ENCODE measurements around the gene ELF4.

ELF4 gene

DNA sequence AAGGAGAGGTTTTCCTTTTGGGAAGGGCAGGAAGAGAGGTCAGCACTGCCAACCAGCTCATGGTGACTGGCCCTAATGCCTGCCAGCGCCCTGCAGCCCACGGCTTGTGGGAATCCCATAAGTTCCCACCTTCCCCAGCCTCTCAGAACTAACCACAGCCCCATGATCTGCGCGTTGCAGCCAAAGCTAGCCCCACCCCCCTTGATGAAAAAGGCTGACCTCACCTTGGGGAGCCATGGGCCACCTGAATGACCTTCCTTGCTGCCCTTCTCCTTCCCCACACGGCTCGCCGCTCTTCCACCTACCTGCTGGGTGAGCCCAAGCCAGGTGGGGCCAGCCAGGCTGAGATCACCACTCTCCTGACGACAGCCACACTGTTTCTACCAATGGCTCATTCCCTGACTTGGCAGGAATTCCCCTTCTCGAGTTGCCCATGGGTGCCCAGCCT is 3.9 kb upstream of the ELF4 start:
- ATAC-seq (ENCODE audit: low read depth) (peak; percentile 40), DNase-seq (ENCODE audit: low spot score) (no peak)
- H3K4me1 ChIP-seq (ENCODE audit: insufficient read depth, poor library complexity, severe bottlenecking) = peaks cover 27% of the 10 kb centered on the region

DNA sequence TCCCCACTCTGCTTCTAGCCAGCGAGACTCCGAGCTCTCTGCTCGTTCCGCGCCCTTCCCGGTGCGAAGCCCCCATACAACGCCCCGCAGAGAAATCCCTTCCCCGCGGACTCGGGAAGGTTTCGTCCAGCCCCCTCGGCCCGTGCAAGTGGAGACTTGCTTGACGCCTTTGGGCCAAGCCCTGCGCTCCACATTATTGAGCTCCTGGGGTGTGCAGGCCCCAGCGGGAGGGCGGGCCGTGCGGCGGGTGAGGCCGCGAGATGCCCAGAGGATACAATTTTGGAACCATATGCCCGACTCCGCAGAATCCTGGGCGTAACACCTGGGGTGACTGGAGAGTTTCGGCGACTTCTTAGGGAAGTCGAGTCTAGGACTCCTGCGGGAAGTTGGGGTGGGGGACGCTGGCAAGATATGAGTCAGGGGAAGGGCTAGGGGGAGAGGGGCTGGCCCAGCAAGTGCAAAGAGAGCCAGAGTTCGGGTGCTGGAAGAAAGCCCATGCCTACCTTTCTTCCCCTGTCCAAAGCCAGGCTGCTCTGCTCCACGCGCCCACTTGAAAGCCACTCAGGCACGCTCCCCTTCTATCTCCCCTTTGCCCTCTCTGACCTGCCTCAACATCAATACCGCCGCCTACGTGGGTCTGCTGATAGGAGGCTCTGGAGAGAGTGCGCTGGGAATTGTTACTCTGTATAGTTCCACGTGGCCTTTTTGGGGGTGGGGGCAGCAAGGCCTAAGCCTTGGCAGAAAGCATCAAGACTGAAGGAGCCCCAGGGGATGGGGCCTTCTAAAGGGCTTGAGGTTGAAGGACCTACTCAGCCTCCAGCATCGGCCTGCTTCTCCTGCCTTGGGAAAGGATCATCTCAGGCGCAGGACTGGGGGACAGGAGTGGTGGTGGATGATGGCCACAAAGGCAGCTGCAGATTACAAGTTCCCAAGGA is 1.2 kb upstream of the ELF4 start:
- Histone ChIP-seq H3K27me3 (ENCODE audit: insufficient read depth, poor library complexity, severe bottlenecking) (no peaks in the 10 kb centered on the region), H3K27ac (ENCODE audit: poor library complexity, severe bottlenecking) (peak overlapping the region; percentile 89), H3K9me3 (ENCODE audit: severe bottlenecking) (no peaks in the 10 kb centered on the region), H3K4me3 (ENCODE audit: severe bottlenecking) (peak overlapping the region; percentile 75), H3K4me1 (ENCODE audit: insufficient read depth, poor library complexity, severe bottlenecking) (peaks cover 19% of the 10 kb centered on the region), H3K36me3 (ENCODE audit: low read depth) (no peaks in the 10 kb centered on the region)
- DNase-seq (ENCODE audit: low spot score) (peak; percentile 73), ATAC-seq (ENCODE audit: low read depth) (peak; percentile 51)
- TF ChIP-seq, protein P1, sequence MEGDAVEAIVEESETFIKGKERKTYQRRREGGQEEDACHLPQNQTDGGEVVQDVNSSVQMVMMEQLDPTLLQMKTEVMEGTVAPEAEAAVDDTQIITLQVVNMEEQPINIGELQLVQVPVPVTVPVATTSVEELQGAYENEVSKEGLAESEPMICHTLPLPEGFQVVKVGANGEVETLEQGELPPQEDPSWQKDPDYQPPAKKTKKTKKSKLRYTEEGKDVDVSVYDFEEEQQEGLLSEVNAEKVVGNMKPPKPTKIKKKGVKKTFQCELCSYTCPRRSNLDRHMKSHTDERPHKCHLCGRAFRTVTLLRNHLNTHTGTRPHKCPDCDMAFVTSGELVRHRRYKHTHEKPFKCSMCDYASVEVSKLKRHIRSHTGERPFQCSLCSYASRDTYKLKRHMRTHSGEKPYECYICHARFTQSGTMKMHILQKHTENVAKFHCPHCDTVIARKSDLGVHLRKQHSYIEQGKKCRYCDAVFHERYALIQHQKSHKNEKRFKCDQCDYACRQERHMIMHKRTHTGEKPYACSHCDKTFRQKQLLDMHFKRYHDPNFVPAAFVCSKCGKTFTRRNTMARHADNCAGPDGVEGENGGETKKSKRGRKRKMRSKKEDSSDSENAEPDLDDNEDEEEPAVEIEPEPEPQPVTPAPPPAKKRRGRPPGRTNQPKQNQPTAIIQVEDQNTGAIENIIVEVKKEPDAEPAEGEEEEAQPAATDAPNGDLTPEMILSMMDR (IDR thresholded peaks at IDR 0.05; ENCODE audit: poor library complexity, severe bottlenecking) = no peak

More for the DNA sequence above, 3.9 kb upstream of the ELF4 start:
- Histone ChIP-seq H3K9me3 (ENCODE audit: severe bottlenecking) (no peaks in the 10 kb centered on the region), H3K36me3 (ENCODE audit: low read depth) (no peaks in the 10 kb centered on the region), H3K4me3 (ENCODE audit: severe bottlenecking) (no peak overlapping the region), H3K27ac (ENCODE audit: poor library complexity, severe bottlenecking) (peak overlapping the region; percentile 52), H3K27me3 (ENCODE audit: insufficient read depth, poor library complexity, severe bottlenecking) (no peaks in the 10 kb centered on the region)
- TF ChIP-seq, protein P1 (IDR thresholded peaks at IDR 0.05; ENCODE audit: poor library complexity, severe bottlenecking) = no peak

DNA sequence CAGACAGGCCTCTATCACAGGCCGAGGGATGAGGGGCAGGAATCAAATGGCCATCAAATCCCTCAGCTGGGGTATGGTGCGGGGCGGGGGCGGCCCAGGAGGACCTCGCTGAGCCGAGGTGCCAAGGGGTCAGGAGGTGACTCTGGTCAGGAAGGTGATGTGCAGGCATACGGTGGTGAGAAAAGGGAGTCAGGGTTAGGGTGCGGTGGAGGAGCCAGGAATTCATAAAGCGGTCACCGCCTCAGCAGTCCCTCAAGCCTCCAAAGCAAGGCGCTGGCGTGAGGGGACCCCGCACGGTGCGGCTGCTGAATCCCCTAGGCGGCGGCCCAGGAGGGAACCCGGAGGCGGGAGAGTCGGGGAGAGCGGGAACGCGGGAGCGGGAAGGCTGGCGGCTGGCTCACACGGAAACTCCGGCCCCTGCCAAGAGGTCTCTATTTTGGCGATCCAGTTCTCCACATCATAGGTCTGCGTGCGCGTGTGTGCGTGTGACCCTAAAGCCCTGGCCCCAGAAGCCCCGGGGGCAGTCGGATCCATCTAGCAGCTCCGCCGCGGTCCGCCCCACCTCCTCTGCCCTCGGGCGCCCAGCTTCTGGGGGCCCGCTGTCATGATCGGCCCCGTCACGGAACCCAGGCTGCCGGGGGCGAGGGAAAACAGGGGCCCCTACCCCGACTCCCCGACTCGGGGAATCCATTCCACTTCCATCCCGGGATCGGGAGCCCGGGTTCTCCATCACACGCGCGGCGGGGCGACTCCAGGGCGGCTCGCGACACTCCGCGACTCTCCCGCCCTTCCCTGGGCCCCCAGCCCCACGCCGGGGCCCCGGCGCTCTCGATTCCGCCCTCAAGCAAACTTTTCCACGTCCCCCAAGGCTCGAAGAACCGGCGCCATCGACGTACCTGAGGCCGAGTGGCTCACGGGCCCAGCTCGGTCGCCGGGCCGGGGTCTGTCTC is 593 bp downstream of the ELF4 start:
- Histone ChIP-seq H3K4me1 (ENCODE audit: insufficient read depth, poor library complexity, severe bottlenecking) (peaks cover 24% of the 10 kb centered on the region), H3K4me3 (ENCODE audit: severe bottlenecking) (peak overlapping the region; percentile 75), H3K9me3 (ENCODE audit: severe bottlenecking) (no peaks in the 10 kb centered on the region), H3K36me3 (ENCODE audit: low read depth) (no peaks in the 10 kb centered on the region), H3K27ac (ENCODE audit: poor library complexity, severe bottlenecking) (peak overlapping the region; percentile 89), H3K27me3 (ENCODE audit: insufficient read depth, poor library complexity, severe bottlenecking) (no peaks in the 10 kb centered on the region)
- TF ChIP-seq, protein P1 (IDR thresholded peaks at IDR 0.05; ENCODE audit: poor library complexity, severe bottlenecking) = no peak
- DNase-seq (ENCODE audit: low spot score) (no peak), ATAC-seq (ENCODE audit: low read depth) (no peak)

DNA sequence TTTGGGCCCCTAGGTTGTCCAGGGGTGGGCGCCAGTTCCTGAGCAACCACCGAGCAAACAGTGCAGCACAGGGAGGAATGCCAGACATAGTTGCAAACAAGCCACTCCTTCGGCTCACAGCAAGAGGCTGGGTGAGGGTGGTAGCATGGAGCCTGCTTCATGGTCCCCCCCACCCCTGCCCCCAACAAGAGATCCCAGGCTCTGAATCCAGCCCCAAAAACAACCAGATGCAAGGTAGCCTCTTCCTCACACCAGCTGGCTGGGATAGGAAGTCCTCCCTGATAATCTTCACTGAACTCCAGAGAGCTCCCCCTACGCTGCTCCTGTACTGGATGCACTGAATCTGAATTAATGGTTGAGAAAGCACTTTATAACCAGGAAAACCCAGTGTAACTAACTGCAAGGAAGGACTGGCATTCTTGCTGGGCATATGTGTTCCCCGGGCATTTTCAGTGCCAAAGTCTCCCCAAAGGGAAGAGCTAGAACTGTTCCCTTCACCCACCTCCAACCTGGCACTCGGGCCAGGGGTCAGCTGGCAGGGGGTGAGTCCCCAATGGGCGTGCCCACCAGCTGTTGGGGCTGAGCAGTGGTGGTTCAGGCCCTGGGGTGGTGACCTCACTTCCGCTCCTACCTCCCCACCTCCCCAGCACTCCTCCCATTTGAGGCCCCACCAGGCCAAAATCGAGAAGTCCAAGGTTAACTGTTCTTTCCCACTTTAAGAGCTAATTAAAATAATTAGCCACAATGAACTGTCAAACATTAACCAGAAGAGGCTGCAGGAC is 1.5 kb downstream of the ELF4 start:
- DNase-seq (ENCODE audit: low spot score) (no peak), ATAC-seq (ENCODE audit: low read depth) (peak; percentile 31; the same call in 1 of the 3 replicates)
- H3K27ac ChIP-seq (ENCODE audit: poor library complexity, severe bottlenecking) = peak overlapping the region; percentile 89
- H3K9me3 ChIP-seq (ENCODE audit: severe bottlenecking) = no peaks in the 10 kb centered on the region
- TF ChIP-seq, protein P1 (IDR thresholded peaks at IDR 0.05; ENCODE audit: poor library complexity, severe bottlenecking) = peak; percentile 6
- H3K36me3 ChIP-seq (ENCODE audit: low read depth) = no peaks in the 10 kb centered on the region
- H3K27me3 ChIP-seq (ENCODE audit: insufficient read depth, poor library complexity, severe bottlenecking) = no peaks in the 10 kb centered on the region
- peaks cover 17% of the 10 kb centered on the region for H3K4me1 ChIP-seq (ENCODE audit: insufficient read depth, poor library complexity, severe bottlenecking)
- peak overlapping the region; percentile 75 for H3K4me3 ChIP-seq (ENCODE audit: severe bottlenecking)

Data from RWPE2 (cell line).